HG02610 (cell line): Measurements from ENCODE around the gene CCDC183.
"Not testable (repeated sequence)": the region's sequence is repeated elsewhere in the genome, so short reads cannot be mapped to it uniquely, and the experiment has no call there.

ENCODE experiments used
- ATAC-seq: cut with Tn5 transposase; IDR thresholded peaks from one replicate; pipeline ENCODE4 v1.9.1; 2021; ENCODE audit warnings: mild to moderate bottlenecking, moderate library complexity; ENCODE audit not compliant: unreplicated experiment

CCDC183 gene

GRCh38 chr9:136823136-136824046 is 27.3 kb downstream of the CCDC183 start:
- ATAC-seq, result no peak

GRCh38 chr9:136824496-136825225 is 28.5 kb downstream of the CCDC183 start:
- ATAC-seq, result no peak

GRCh38 chr9:136825295-136826187 is 29.4 kb downstream of the CCDC183 start:
- no peak for ATAC-seq

- ATAC-seq, result no peak
Observed at GRCh38 chr9:136826188-136826541, 30.0 kb downstream of the CCDC183 start.

GRCh38 chr9:136826703-136827582 is 30.8 kb downstream of the CCDC183 start:
- no peak for ATAC-seq

- ATAC-seq, result no peak
Observed at GRCh38 chr9:136827794-136828473, 31.8 kb downstream of the CCDC183 start.

- no peak for ATAC-seq
Observed at GRCh38 chr9:136828474-136829140, 32.5 kb downstream of the CCDC183 start.

- no peak for ATAC-seq
Observed at GRCh38 chr9:136829412-136829811, 33.3 kb downstream of the CCDC183 start.

- no peak for ATAC-seq
Observed at GRCh38 chr9:136829981-136830885, 34.1 kb downstream of the CCDC183 start.

GRCh38 chr9:136831002-136831719 is 35.0 kb downstream of the CCDC183 start:
- ATAC-seq, result no peak

- ATAC-seq, result no peak
Observed at GRCh38 chr9:136831720-136832104, 35.6 kb downstream of the CCDC183 start.

- ATAC-seq, result no peak
Observed at GRCh38 chr9:136832581-136832980, 36.4 kb downstream of the CCDC183 start.

GRCh38 chr9:136833381-136834048 is 37.4 kb downstream of the CCDC183 start:
- not testable (repeated sequence) for ATAC-seq

- ATAC-seq, result no peak
Observed at GRCh38 chr9:136835162-136835931, 39.2 kb downstream of the CCDC183 start.

- ATAC-seq, result no peak
Observed at GRCh38 chr9:136835932-136836904, 40.1 kb downstream of the CCDC183 start.
